ENCODE results near the gene CPSF4L.

Gene CPSF4L

DNA sequence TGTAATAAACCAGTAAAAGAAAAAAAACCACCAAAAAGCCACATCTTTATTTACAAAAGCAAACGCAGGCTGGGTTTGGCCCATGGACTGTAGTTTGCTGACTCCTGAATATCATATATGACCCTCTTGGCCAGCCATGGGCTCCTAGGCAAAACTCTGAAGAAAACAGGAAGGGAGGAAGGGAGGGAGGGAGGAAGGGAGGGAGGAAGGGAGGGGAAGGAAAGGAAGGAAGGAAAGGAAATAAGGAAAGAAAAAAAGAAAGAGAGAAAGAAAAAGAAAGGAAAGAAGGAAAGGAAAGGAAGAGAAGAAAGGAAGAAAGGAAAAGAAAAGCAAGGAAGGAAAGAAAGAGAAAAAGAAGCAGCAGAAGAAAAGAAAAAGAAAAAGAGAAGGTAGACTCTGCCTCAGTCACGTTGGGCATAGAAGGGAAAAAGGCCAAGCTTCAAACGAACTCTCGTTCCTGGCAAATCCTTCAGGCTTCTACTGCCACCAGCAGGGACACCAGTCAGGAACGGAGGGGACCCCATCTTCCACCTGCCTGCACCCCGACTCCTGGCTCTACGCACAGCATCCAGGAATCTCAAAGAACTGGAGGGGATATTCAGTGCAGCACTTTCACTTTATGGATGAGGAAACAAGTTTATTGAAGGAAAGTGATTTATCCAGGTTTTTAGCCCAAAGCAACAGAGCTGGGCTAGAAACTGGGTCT is 28.0 kb upstream of the CPSF4L start:
- DNase-seq: no peak

DNA sequence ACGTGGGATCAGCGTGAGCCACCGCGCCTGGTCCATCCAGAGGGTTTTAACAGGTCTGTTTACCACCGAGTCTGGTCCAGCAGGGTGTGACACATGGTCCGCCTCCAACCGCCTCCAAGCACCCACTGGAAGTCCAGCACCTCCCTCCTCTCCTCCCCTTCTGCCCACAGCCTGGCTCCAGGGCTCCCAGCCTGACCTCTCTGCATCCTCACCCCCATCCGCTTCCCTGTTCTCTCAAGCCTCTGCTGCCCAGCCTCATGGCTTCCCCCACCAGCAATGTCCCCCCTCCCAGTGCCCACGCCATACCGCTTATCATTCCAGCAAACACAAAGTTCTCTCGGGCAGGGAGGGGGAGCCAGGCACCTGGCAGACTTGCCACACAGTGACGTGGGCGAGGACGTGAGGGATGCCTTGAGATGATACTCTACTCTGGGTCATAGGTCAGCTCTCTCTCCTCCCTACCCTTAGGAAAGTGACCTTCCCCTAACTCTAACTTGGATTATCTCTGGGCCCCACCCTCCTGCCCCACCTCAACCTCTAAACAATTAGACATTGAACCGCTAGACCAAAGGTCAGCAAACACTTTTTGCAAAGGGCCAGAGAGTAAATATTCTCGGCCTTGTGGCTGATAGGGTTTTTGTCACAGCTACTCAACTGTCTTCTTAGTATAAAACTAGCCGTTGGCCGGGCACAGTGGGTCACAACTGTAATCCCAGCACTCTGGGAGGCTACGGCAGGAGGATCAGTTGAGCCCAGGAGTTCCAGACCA is 27.0 kb upstream of the CPSF4L start:
- DNase-seq: no peak

DNA sequence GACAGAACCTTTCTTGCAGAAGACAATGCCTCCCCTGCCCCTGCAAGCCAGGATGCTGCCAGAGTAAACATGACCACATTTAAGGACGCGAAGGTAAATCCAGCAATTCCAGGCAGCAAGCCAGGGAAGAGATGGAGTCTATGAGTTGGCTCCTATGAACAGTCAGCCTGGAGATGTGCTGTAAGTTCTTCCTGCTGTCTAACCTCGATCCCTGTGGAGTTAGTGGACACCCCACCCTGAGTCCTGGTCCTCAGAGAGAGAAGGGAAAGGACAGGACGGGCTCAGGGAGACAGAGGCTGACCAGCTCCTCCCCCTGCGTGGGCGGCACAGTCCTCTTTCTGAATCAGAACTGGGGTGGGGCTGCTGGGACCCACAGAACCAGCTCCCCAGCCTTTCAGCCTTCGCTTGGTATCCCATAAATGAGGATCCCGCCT is 25.2 kb upstream of the CPSF4L start:
- DNase-seq: peak; percentile 26

DNA sequence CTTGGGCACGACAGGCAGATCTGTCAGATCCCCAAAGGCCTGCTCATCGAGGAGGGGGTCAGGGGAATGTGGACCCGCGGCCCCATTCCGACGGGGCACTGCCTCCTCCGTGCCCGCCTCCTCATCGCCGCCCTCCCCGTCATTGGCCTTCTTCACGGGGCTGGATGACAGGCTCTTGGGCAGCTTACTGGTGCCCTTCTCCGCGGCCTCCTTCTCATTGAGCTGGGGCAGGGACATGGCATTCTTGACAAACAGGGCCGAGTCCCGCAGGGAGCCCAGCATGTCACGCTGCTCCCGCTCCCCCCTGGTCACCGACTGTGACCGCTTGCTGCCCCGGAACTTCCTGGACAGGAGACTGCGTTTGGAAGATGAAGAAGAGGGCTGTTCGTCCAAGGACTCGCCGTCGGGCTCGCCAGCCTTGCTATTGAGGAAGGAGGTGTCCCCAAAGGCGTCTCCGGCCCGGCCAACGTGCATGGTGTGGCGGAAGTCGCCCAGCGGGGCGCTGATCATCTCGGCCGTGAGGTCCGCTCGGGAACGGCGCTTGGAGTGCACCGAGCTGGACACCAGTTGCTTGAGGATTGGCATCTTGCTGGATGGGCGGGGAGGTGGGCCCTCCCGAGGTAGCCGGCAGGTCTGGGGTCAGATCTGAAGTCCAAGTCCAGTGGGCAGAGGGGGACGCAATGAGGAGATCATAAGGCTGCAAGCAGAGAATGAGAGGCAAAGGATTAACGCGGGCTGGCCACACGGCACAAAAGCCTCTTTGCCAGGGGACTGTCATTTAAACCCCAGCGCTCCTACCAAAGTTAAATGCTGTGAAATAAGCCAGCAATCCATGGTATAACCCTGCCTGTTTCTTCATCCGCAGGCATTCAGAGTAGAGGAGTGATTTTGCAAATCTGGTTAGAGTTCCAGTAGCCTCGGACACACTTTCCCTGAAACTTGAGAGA is 24.5 kb upstream of the CPSF4L start:
- DNase-seq: no peak

DNA sequence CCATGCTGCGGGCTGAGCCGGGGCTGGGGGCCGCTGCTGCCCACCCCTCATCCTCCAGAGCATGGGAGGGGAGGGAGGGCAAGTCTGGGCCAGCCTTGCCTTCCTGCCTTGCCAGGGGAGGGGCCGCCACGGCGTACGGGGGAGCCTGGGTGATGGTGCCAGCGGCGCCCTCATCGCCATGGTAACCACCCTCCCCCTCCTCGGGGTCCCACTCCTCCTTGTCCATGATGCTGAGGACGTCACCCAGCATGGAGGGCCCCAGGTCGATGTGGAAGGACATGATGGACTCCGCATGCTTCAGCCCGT is 23.9 kb upstream of the CPSF4L start:
- no peak for DNase-seq

DNA sequence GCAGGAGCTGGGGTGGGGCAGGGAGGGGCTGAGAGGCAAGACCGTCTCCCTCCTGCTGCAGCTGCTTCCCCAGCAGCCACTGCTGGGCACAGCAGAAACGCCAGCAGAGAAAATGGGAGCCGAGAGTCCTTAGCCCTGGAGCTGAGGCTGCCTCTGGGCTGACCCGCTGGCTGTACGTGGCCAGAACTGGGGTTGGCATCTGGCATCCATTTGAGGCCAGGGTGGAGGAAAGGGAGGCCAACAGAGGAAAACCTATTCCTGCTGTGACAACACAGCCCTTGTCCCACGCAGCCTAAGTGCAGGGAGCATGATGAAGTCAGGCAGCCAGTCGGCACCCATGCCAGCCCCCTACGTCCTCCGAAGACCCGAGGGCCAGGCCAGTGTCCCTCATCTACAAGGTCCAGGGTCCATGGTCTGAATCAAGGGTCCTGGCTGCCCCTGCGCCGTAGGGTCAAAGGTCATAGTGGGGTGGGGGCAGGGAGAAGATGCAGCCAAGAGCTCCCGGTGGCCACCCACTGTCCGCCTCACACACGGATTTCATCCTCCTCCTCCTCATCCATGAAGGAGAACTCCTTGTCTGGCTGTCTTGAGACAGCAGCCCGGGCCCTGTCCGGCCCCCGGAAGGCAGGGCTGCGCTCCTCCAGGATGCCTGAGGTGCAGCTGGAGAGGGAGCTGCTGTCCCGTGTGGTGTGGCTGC is 23.4 kb upstream of the CPSF4L start:
- no peak for DNase-seq

DNA sequence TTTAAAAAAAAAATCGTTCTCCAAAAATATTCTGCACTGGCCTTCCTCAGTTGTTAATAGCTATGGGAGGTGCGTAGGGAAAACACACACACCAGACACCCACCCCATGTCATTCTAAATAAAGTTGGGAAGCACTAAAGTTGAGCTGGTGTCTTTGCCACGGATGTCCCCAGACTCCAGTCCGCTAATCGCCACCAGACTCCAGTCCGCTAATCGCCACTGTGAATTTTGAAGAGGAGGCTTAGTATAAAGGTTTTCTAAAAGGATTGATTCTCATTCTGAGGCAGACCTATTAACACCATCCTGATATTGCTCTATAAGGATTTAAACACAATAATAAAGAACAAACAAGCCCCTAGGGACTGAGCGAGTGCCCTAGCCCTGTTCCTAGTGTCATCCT is 22.7 kb upstream of the CPSF4L start:
- DNase-seq: no peak

DNA sequence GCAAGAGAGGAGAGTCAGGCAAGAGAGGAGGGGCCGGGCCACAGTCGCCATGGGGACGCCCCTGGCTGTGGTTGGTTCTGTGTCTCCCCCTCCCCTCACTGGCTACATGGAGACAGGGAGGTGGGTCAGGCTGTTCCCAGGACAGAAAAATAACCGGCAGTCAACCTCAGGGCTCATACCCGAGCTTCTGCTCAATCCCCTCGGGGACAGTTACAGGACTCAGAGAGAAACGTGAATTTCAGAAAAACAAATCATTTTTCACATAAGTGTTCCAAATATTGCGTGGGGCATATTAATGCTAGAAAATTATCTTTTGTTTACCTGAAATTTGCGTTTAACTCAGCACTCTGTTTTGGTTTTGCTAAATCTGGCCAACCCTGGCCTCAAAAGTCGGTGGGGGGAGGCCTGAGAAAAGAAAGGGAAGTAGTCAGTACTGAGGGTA is 22.2 kb upstream of the CPSF4L start:
- DNase-seq: peak; percentile 63

DNA sequence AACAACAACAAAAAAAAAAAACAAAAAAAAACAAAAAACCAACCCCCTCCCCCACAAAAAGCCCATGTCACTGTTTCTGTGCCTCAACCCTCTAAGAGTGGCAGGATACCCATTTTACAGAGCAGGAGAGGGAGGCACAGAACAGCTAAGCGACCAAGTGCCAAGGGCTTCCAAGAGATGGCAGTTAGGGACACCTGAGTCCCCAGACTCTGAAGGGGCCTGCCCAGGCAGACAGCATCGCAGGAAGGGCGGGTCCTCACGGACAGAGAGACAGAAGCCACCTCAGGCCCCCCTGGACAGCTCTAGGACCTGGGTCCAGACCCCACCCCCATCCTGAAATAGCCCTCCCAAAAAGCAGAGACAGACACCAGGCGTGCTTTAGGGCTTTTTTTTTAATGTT is 21.6 kb upstream of the CPSF4L start:
- DNase-seq: no peak

DNA sequence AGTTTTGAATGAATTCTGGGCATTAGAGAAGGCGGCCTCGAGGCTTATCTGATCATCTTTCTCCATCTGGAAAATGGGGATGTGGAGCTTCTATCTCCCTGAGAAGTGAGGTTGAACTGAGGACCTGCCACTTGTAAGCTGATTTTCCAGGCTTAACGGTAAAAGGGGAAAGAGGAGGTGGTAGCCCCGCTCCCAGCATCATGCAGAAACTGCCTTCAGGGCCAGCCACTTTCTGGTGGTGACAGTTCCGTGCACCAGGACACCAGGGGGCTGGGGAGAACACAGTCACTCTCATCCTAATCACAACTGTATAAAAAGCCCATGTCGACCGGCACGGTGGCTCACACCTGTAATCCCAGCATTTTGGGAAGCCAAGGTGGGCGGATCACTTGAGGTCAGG is 20.9 kb upstream of the CPSF4L start:
- DNase-seq: no peak

DNA sequence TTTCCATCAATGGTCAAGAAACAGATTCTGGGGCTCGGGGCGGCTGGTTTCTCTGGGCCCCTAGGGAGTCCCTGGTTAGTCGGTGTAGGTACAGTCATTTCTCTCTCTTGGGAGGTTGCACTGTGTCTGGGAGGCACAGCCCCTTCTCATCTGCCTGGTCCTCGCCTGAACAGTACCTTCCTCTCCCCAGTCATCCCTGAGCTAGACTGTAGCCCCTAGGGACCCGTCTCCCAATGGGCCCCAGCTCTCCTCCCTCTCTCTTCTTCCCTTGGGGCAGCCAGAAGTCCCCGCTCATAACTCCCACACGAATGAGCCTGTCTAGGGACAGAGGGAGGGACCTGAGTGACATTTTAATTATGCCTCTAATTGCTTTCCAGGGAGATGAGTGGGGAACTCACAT is 20.2 kb upstream of the CPSF4L start:
- no peak for DNase-seq

DNA sequence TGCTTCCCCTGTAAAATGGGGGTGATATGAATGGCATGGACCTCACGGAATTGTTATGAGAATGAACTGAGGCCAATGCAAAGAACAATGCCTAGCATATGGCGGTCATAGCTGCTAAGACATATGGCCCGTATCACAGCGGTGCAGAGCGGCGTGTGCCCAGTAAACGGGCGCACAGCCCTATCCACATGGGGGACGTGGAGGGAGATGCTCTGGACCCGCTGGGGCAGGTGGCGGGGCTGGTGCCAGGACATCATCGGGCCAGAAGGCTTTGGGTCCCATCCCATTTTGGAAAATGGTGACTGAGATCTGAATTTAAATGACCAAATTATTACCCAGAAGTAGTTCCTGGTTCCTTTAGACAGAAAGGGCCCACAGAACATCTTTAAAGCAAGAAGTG is 18.5 kb upstream of the CPSF4L start:
- no peak for DNase-seq

DNA sequence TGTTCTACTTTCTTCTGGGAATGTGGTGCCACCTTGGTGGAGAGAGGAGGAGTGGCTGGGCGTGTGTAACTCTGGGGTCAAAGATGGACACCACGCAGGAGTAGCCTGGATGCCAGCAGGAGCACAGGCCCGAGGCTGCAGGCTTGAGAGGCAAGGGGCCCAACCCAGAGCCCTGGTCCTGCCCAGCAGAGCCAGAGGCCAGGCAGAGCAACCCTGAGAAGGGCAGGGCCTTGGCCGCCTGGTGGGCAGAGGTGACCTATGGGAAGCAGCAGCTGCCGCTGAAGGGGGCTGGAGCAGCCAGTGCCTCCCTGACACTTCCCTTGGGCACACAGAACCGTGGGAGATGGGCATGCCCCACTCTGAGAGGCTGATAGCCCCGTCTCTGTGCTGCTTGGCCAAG is 18.0 kb upstream of the CPSF4L start:
- no peak for DNase-seq

DNA sequence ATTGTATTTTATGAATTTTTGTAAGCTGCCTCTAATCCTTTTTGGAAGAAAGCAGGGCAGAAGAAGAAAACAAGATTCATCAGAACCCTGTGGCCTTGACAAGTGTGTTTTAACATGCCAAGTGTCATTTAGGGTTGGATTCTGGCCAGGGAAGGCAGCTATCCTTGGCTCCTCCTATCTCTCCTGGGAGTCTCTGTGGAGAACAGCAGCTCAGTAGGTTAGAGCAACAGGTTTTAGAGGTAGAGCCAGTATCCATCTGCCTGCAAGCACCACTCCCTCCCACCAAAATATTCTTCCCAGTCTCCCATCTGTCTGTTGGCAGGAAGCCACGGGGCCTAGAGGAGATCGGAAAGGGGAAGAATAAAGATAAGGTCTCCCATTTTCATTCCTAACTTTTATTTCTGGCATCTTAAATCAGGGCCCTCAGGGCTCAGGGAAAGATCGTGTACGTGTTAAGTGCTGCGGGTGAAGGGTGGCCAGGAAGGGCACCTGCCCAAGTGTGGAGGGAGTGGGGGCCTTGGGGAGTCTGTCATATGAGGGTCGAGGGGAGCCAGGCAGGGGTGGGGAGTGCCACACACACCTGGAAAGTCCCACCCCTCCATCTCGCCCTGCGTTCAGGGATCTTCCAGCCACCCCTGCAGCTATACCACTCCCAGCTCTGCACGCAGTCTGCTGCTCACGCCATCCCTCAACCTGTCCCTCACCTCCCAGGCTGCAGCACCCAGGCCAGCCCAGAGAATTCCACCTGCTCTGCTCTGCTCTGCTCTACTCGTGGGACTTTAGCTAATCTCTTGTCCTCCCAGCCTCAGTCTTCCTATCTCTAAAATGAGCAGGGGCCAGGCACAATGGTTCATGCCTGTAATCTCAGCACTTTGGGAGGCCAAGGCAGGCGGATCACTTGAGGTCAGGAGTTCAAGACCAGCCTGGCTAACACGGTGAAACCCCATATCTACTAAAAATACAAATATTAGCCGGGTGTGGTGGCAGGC is 17.1 kb upstream of the CPSF4L start:
- peak; percentile 40 for DNase-seq

DNA sequence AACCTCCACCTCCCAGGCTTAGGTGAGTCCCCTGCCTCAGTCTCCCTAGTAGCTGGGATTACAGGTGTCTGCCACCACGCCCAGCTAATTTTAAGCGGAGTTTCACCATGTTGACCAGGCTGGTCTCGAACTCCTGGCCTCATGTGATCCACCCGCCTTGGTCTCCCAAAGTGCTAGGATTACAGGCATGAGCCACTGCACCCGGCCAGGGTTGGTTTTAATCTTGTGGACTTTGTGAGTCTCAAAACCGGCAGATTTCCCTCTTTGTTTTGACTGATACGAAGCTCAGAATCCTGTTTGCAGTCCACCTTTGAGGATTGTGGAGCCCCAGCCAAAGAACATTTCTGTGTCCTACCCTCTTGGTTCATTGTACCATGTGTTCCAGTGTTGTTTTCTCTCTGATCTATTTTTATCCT is 16.4 kb upstream of the CPSF4L start:
- no peak for DNase-seq

DNA sequence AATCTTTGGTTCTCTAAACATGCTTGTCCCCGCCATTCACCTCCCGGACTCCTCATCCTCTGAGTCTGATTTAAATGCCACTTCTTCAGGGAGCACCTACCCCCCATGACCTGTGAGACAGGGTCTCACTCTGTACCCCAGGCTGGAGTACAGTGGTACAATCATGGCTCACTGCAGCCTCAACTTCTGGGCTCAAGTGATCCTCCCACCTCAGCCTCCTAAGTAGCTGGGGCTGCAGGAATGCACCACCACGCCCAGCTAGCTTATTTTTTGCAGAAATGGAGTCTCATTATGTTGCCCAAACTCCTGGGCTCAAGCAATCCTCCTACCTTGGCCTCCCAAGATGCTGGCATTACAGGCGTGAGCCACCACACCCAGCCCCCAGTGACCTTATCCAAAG is 12.8 kb upstream of the CPSF4L start:
- no peak for DNase-seq

DNA sequence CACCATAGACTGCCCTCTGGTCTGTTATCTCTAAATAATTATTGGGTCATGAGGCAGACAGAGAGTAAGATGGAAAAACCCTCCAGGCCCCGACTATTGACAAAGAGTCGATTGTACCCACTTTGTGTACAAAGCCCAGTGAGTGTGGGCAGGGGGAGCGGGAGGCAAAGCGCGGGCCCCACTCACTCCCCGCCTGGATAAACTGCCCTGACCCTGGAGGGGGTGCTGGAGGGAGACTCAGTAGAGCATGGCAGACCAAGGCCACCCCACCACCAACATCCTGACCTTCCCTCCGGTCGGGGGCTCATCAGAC is 11.2 kb upstream of the CPSF4L start:
- DNase-seq: no peak

DNA sequence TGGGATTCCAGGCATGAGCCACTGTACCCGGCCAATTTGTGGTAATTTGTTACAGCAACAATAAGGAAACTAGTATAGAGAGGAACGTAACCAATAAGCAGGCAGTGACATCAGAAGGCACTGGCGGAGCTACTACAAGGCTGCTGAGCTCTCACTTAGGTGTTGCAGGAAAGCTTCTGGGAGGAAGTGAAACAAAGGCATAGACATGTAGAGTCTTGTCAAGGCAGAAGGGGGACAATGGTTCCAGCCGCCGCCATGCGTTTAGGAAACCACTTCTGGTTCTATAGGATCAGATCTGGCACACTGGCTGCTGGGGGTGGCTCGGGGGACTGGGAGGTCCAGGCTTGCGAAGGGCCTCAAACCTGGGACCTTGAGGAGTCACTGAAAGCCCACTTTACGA is 9.4 kb upstream of the CPSF4L start:
- DNase-seq: no peak

DNA sequence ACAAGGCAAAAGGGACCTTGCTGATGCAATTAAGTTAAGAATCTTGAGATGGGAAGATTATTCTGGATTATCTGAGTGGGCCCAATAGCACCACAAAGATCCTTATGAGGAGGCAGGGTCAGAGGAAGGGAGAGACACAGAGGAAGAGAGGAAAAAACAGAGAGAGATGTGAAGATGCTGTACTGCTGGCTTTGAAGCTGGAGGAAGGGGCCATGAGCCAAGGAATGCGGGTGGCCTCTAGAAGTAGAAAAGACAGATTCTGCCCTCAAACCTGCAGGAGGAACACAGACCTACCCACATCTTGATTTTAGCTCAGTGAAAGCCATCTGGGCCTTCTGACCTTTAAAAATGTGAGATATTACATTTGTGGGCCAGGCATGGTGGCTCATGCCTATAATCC is 8.1 kb upstream of the CPSF4L start:
- DNase-seq: no peak

DNA sequence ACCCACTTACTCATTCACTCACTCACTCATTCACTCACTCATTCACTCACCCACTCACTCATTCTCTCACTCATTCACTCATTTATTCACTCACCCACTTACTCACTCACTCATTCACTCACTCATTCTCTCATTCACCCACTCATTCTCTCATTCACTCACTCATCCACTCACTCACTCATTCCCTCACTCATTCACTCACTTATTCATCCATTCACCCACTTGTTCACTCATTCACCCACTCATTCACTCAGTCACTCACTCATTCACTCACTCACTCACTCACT is 7.6 kb upstream of the CPSF4L start:
- no peak for DNase-seq

DNA sequence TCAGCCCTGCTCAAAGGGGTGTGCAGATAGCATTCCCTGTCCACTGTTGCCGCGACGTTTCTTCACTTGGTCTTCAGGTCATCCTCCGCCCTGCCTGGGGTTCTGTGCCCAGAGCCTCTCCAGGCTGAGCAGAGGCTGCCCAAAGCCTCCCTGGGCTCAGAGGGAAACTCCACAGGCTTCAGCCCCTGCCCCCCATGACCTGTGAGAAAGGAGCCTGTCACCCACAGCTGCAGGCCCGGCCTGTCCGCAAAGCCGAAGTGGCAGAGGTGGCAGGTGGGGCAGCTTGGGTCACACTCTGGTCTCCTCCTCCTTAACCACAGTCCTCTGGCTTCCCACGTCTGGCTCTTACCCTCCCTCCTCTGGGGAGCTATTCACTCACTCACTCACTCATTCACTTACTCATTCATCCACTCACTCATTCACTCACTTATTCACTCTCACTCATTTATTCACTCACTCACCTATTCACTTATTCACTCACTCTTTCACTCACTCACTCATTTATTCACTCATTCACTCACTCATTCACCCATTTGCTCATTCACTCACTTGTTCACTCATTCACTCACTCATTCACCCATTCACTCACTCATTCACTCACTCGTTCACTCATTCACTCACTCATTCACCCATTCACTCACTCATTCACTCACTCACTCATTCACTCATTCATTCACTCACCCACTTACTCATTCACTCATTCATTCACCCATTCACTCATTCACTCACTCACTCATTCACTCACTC is 7.1 kb upstream of the CPSF4L start:
- no peak for DNase-seq

All from fibroblast of skin of scalp (primary cell).